ENCODE data around the gene C1RL.
"Not testable (repeated sequence)": the region's sequence is repeated elsewhere in the genome, so short reads cannot be mapped to it uniquely, and the experiment has no call there.

C1RL gene

DNA sequence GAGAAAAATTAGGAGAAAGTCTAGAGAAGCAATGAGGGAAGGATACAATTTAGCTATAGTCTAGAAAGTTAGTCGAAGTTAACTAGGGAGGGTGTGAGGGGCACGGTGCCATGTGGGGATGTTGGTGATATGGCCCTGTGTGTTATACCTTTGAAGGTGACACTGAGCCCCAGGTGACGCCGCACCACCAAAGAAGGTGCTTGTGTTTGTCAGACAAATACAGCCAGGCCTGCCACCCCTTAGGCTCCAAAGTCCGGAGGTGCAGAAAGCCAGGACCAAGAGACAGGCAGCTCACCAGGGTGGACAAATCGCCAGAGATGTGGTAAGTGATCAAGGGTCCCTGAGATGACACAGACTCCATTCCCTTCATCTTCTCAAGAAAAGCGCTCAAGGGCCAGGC lies 47.4 kb downstream of the C1RL start:
- TF ChIP-seq, protein P1, sequence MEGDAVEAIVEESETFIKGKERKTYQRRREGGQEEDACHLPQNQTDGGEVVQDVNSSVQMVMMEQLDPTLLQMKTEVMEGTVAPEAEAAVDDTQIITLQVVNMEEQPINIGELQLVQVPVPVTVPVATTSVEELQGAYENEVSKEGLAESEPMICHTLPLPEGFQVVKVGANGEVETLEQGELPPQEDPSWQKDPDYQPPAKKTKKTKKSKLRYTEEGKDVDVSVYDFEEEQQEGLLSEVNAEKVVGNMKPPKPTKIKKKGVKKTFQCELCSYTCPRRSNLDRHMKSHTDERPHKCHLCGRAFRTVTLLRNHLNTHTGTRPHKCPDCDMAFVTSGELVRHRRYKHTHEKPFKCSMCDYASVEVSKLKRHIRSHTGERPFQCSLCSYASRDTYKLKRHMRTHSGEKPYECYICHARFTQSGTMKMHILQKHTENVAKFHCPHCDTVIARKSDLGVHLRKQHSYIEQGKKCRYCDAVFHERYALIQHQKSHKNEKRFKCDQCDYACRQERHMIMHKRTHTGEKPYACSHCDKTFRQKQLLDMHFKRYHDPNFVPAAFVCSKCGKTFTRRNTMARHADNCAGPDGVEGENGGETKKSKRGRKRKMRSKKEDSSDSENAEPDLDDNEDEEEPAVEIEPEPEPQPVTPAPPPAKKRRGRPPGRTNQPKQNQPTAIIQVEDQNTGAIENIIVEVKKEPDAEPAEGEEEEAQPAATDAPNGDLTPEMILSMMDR (IDR thresholded peaks at IDR 0.05; ENCODE audit: low read depth, low read length, missing control alignments) = no peak
- DNase-seq (ENCODE audit: extremely low read depth, low read depth) = no peak
- no peak overlapping the region; the same call in 1 of the 2 replicates for H3K4me3 ChIP-seq (replicated peaks; ENCODE audit: low read depth, low read length)

DNA sequence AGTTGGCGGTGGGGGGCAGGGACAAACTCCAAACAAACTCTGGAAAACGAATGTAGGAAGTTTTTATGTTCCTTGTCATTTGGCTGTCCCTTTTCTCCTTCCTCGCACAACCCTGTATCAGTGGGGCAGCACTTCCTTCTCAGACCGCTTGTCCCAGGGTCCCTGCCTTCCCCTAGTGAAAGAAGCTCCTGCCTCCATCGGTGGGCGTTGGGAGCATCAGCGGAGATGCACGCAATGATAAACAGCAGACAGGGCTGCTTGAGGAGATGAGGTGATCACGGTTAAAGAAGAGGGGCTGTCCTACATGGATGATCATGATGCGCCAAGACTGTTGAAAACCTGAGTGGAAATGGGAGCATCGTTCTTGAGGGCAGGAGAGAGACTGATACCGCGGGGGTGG lies 47.9 kb downstream of the C1RL start:
- no peak for DNase-seq (ENCODE audit: extremely low read depth, low read depth)
- TF ChIP-seq, protein P1 (IDR thresholded peaks at IDR 0.05; ENCODE audit: low read depth, low read length, missing control alignments) = no peak
- H3K4me3 ChIP-seq (replicated peaks; ENCODE audit: low read depth, low read length) = peak overlapping the region; percentile 26

DNA sequence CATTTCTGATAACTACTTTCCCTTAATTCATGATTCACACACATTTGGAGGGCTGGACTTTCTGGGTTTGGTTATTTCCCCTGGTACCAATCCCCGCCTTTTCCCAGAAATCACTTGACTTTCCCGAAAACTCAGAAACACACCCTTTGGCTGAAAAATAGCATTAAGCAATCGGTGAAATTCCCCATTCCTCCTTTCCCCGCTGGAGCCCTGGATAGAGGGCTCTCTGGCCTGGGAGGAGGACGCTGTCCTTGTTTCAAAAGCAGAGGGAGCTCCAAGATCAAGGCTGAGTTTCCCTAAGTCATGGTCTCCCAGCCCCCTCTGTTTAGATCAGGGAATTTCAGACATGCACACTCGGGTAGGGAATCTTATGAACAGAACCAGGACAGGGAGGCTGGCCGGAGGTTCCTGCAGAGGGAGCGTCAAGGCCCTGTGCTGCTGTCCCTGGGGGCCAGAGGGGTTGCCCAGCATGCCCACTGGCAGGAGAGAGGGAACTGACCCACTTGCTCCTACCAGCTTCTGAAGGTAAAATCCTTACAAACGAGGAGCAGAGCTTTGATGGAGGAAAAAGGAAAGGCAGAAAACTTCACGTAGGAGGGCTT lies 48.6 kb downstream of the C1RL start, which contains the start of gene C1S:
C1S (plus strand) TSS at position 366 of the 602 bp plus-strand sequence. CDS start 1,195 bp downstream, outside the sequence.
- TF ChIP-seq, protein P1 (IDR thresholded peaks at IDR 0.05; ENCODE audit: low read depth, low read length, missing control alignments) = peak; percentile 84
- peak; percentile 85 for DNase-seq (ENCODE audit: extremely low read depth, low read depth)
- peak within 1 kb of the TSS; percentile 26 for H3K4me3 ChIP-seq (replicated peaks; ENCODE audit: low read depth, low read length)

DNA sequence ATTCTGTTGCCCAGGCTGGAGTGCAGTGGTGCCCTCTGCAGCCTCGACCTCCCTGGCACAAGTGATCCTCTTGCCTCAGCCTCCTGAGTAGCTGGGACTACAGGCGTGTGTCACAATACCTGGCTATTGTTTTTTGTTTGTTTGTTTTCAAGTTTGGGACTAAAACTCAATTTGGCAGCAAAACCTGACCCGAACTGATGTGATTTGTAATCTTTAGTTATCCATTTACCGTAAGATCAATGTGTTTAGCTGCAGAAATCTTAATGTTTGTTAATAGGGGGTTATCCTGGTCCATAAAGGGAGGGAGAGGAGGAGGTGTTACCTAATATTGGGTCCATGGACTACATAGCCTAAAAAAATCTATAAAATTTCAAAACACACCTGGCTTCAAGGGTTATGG lies 49.2 kb downstream of the C1RL start:
- H3K4me3 ChIP-seq (replicated peaks; ENCODE audit: low read depth, low read length) = no peak overlapping the region
- no peak for DNase-seq (ENCODE audit: extremely low read depth, low read depth)
- TF ChIP-seq, protein P1 (IDR thresholded peaks at IDR 0.05; ENCODE audit: low read depth, low read length, missing control alignments) = no peak

DNA sequence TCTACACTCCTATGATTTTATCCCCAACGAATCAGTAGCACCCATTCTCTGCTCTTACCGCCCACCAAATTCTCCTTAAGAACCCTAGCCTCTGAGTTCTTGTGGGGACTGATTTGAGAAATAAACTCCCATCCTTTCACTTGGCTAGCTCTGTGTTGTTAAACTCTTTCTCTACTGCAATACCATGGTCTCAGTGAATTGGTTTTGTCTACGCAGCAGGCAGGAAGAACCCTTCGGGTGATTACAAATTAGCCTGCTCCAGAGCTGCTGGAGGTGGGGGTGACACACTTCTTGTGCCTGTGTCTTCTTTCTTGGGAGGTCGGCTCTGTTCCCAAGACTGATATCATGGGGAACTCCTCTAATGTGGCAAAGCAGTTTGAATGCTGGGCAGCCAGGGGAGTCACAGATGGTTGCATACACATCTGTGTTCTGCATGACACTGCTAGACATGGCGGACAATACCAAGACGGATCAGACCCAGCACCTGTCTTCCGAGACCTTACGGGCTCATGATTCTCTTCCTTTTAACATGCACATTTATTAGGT lies 50.1 kb downstream of the C1RL start:
- H3K4me3 ChIP-seq (replicated peaks; ENCODE audit: low read depth, low read length) = no peak overlapping the region
- TF ChIP-seq, protein P1 (IDR thresholded peaks at IDR 0.05; ENCODE audit: low read depth, low read length, missing control alignments) = no peak
- DNase-seq (ENCODE audit: extremely low read depth, low read depth) = no peak

DNA sequence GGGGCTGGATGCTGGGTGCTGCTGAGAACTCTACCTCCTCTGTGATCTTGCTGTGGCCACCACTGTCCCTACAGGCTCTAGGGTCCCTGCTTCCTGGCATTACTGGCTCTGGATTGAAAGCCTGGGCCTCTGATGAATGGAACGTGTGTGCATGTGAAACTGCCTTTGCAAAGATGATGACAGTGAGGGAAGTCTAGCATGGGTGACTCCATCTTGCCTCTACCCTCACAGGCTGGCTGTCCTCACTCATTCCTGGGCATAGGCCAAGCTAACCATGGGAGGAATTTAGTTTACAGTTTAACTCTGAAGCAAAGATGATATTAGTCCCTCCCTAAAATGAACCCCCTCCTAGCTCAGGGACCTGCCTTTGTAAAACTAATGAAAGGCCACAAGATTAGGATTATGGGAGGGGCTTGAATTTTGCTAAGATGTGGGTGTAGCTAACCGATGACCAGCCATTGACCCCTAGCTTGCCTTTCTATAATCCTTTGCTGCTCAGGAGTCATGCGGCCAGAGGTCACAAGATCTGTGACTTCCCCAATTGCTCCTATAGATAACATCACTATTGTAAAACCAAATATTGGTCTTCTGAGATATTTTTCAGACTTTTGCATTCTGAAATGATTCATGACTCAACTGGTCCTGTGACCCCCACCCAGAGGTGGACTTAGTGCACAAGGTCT lies 50.7 kb downstream of the C1RL start:
- TF ChIP-seq, protein P1 (IDR thresholded peaks at IDR 0.05; ENCODE audit: low read depth, low read length, missing control alignments) = no peak
- H3K4me3 ChIP-seq (replicated peaks; ENCODE audit: low read depth, low read length) = no peak overlapping the region
- no peak for DNase-seq (ENCODE audit: extremely low read depth, low read depth)

DNA sequence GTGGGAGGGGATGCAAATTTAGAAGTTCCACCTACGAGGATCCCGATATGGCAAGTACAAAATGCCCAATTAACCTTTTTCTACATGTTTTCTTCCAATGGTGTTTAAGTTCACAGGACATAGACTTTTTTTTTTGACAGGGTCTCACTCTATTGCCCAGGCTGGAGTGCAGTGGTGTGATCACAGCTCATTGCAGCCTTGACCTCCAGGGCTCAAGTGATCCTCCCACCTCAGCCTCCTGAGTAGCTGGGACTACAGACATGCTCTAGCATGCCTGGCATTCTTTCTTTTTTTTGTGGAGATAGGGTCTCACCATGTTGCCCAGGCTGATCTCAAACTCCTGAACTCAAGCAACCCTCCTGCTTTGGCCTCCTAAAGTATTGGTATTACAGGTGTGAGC lies 53.3 kb downstream of the C1RL start:
- not testable (repeated sequence) for DNase-seq (ENCODE audit: extremely low read depth, low read depth); H3K4me3 ChIP-seq (replicated peaks; ENCODE audit: low read depth, low read length)
